ENCODE measurements around the gene FBL.
"Not testable (repeated sequence)": the region's sequence is repeated elsewhere in the genome, so short reads cannot be mapped to it uniquely, and the experiment has no call there.

The FBL gene

DNA sequence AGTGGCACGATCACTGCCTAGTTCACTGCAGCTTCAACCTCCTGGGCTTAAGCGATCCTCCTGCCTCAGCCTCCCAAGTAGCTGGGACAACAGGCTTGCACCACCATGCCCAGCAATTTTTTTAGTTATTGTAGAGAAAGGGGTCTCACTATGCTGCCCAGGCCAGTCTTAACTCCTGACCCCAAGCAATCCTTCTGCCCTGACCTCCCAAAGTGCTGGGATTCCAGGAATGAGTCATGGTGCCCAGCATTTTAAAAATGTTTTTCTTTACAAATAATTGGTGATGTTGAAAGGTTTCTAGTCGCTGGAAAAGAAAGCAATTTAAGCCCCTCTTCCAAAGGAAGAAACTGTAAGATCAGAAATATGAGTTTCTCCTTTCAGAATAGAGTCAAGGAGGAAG is 31.6 kb downstream of the FBL start:
- no peak for DNase-seq
- Histone ChIP-seq H3K27ac (no peak overlapping the region), H3K4me3 (ENCODE audit: low read depth, low read length) (no peak overlapping the region), H3K9me3 (ENCODE audit: severe bottlenecking) (no peaks in the 10 kb centered on the region), H3K36me3 (peaks cover 3% of the 10 kb centered on the region; the same call in 1 of the 2 replicates), H3K27me3 (ENCODE audit: insufficient read depth, low read depth, severe bottlenecking) (no peaks in the 10 kb centered on the region)
- no peak for TF ChIP-seq CTCF (IDR thresholded peaks at IDR 0.05; ENCODE audit: low read depth, low read length)

GRCh38 chr19:39814111-39814510 is 32.1 kb downstream of the FBL start:
- not testable (repeated sequence) for H3K27ac ChIP-seq; H3K27me3 ChIP-seq (ENCODE audit: insufficient read depth, low read depth, severe bottlenecking); H3K36me3 ChIP-seq; DNase-seq; H3K9me3 ChIP-seq (ENCODE audit: severe bottlenecking); H3K4me3 ChIP-seq (ENCODE audit: low read depth, low read length)

GRCh38 chr19:39813264-39813993 is 32.8 kb downstream of the FBL start:
- DNase-seq: no peak
- Histone ChIP-seq H3K36me3 (peaks cover 3% of the 10 kb centered on the region; the same call in 1 of the 2 replicates), H3K4me3 (ENCODE audit: low read depth, low read length) (no peak overlapping the region), H3K27me3 (ENCODE audit: insufficient read depth, low read depth, severe bottlenecking) (no peaks in the 10 kb centered on the region), H3K27ac (no peak overlapping the region), H3K9me3 (ENCODE audit: severe bottlenecking) (no peaks in the 10 kb centered on the region)
- no peak for TF ChIP-seq CTCF (IDR thresholded peaks at IDR 0.05; ENCODE audit: low read depth, low read length)

DNA sequence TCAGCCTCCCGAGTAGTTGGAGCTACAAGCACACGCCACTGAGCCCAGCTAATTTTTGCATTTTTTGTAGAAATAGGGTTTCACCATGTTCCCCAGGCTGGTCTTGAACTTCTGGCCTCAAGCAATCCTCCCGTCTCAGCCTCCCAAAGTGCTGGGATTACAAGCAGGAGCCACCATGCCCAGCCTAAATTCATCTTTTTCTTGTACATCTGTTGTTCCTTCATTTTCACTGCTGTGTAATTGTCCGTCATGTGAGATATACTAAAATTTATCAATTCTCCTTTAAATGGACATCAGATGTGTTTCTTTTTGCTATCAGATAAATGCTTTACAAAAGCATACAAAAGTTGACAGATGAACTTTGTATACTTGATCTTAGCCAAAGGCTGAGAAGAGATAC is 35.1 kb downstream of the FBL start:
- H3K27me3 ChIP-seq (ENCODE audit: insufficient read depth, low read depth, severe bottlenecking): no peaks in the 10 kb centered on the region
- H3K9me3 ChIP-seq (ENCODE audit: severe bottlenecking): no peaks in the 10 kb centered on the region
- no peak for DNase-seq
- no peak for TF ChIP-seq CTCF (IDR thresholded peaks at IDR 0.05; ENCODE audit: low read depth, low read length)
- H3K36me3 ChIP-seq: no peaks in the 10 kb centered on the region
- H3K4me3 ChIP-seq (ENCODE audit: low read depth, low read length): no peak overlapping the region
- H3K27ac ChIP-seq: no peak overlapping the region

GRCh38 chr19:39810424-39810823 is 35.8 kb downstream of the FBL start:
- no peak for DNase-seq
- H3K9me3 ChIP-seq (ENCODE audit: severe bottlenecking): no peaks in the 10 kb centered on the region
- TF ChIP-seq CTCF (IDR thresholded peaks at IDR 0.05; ENCODE audit: low read depth, low read length): no peak
- no peaks in the 10 kb centered on the region for H3K27me3 ChIP-seq (ENCODE audit: insufficient read depth, low read depth, severe bottlenecking)
- no peak overlapping the region for H3K27ac ChIP-seq
- no peaks in the 10 kb centered on the region for H3K36me3 ChIP-seq
- H3K4me3 ChIP-seq (ENCODE audit: low read depth, low read length): no peak overlapping the region

GRCh38 chr19:39809368-39809767 is 36.8 kb downstream of the FBL start:
- Histone ChIP-seq H3K4me3 (ENCODE audit: low read depth, low read length) (no peak overlapping the region), H3K27me3 (ENCODE audit: insufficient read depth, low read depth, severe bottlenecking) (no peaks in the 10 kb centered on the region), H3K36me3 (no peaks in the 10 kb centered on the region), H3K9me3 (ENCODE audit: severe bottlenecking) (no peaks in the 10 kb centered on the region), H3K27ac (no peak overlapping the region)
- TF ChIP-seq CTCF (IDR thresholded peaks at IDR 0.05; ENCODE audit: low read depth, low read length): no peak
- no peak for DNase-seq

- H3K4me3 ChIP-seq (ENCODE audit: low read depth, low read length); DNase-seq; H3K9me3 ChIP-seq (ENCODE audit: severe bottlenecking); H3K27ac ChIP-seq; H3K36me3 ChIP-seq; H3K27me3 ChIP-seq (ENCODE audit: insufficient read depth, low read depth, severe bottlenecking): not testable (repeated sequence)
These were observed 37.5 kb downstream of the FBL start for GRCh38 chr19:39808688-39809087.
